ENCODE results near the gene FUNDC2. TPM values are rescaled to one million over a fixed set of nuclear protein-coding genes. Genes with fewer than 3 reads are reported as not detected.

FUNDC2 gene
- total RNA-seq, 4 donors from 2014 or later: 7.8 to 51.7 (median 34.7) TPM

- DNase-seq: no peak
- TF ChIP-seq POLR2A (IDR thresholded peaks at IDR 0.05) (no peak), CTCF (IDR thresholded peaks at IDR 0.05) (no peak)
- Histone ChIP-seq H3K27ac (no peak overlapping the region), H3K9me3 (no peaks in the 10 kb centered on the region), H3K27me3 (no peaks in the 10 kb centered on the region), H3K36me3 (peaks cover 0 to 24% (median 0%) of the 10 kb centered on the region in 3 donors), H3K4me3 (no peak overlapping the region), H3K4me1 (peaks cover 0 to 21% (median 0%) of the 10 kb centered on the region in 3 donors)
- 68 to 77% methylated on average over 4 of the region's 4 CpGs for WGBS, 2 donors
- intact Hi-C loops (cut with DNase I): no loop called here
Measured at GRCh38 chrX:155061760-155062159, 35.1 kb downstream of the FUNDC2 start.

DNA sequence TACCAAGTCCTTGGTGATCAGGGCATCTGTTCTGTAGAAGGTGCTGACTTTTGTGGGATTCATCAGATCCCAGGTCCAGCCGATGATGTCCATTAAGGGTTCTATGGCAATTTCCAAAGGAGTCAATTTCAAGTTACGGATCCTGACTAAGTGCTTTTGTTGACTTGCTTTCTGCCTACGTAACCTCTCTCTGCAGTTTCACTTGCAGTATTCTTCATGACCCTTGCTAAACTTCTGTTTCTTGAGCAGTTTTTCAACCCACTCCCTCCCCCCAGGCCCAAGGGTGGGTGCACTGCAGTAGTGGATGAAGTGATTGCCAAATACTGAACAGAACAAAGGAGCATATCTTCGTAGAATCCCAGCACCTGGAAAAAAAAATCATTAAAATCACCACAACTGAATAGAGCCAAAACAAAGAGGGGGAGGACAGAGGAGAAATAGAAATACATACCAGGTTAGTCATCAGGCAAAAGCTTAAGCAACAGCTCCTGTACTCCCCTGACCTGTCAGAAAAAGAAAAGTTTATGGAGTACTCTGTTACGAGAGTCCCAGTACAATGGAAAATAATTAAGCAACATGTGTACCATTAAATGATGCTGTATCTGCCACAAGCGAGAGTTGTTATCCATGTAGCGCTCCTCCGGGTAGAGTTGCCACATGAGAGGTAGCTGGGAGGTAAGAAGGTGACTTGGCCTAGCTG, 38.5 kb downstream of the FUNDC2 start:
- Histone ChIP-seq H3K4me1 (peaks cover 0 to 32% (median 3%) of the 10 kb centered on the region in 3 donors), H3K36me3 (peaks cover 0 to 18% (median 0%) of the 10 kb centered on the region in 3 donors), H3K9me3 (no peaks in the 10 kb centered on the region), H3K27ac (no peak overlapping the region), H3K4me3 (no peak overlapping the region), H3K27me3 (no peaks in the 10 kb centered on the region)
- WGBS, 2 donors: 58 to 65% methylated on average over 7 of the region's 8 CpGs
- no peak for DNase-seq
- intact Hi-C loops (cut with DNase I): no loop called here
- TF ChIP-seq CTCF (IDR thresholded peaks at IDR 0.05) (no peak), POLR2A (IDR thresholded peaks at IDR 0.05) (no peak)

GRCh38 chrX:155068165-155068564, 41.5 kb downstream of the FUNDC2 start:
- Histone ChIP-seq H3K36me3 (no peaks in the 10 kb centered on the region), H3K9me3 (no peaks in the 10 kb centered on the region), H3K4me1 (peaks cover 0 to 42% (median 8%) of the 10 kb centered on the region in 3 donors), H3K27ac (no peak overlapping the region), H3K27me3 (no peaks in the 10 kb centered on the region), H3K4me3 (no peak overlapping the region)
- 17 to 50% methylated on average over 1 of the region's 1 CpG for WGBS, 2 donors
- no peak for DNase-seq
- intact Hi-C loops (cut with DNase I): no loop called here
- TF ChIP-seq POLR2A (IDR thresholded peaks at IDR 0.05): no peak
- TF ChIP-seq CTCF (IDR thresholded peaks at IDR 0.05): no peak

DNA sequence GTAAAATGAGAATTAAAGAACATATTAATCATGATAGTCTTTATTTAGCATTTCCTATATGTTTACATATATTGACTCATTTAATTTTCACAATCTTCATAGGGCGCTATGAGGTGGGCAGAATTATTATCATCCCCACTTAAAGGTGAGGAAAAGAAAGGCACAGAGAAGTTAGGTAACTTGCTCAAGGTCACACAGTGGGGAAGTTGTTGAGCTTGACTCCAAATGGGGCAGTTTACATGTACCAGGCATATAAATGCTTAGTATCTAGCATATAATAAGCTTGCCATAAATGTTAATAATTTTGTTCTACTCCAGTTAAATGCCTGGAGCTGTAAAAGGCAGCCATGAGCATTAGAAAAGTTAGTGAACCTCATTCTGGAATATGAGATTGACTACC, 42.8 kb downstream of the FUNDC2 start:
- 61 to 67% methylated on average over 1 of the region's 1 CpG for WGBS, 2 donors
- intact Hi-C loops (cut with DNase I): no loop called here

More for the DNA sequence above, 42.8 kb downstream of the FUNDC2 start:
- Histone ChIP-seq H3K27ac (no peak overlapping the region), H3K9me3 (no peaks in the 10 kb centered on the region), H3K4me3 (peak overlapping the region in 3 of 4 donors; percentile 42 to 77 (median 65)), H3K4me1 (peaks cover 0 to 46% (median 8%) of the 10 kb centered on the region in 3 donors), H3K36me3 (no peaks in the 10 kb centered on the region), H3K27me3 (no peaks in the 10 kb centered on the region)
- TF ChIP-seq CTCF (IDR thresholded peaks at IDR 0.05) (no peak), POLR2A (IDR thresholded peaks at IDR 0.05) (no peak)
- no peak for DNase-seq
